Spinal cord (tissue), 10 donors: ENCODE measurements around the gene MIPOL1. TPM values are rescaled to one million over a fixed set of nuclear protein-coding genes. Genes with fewer than 3 reads are reported as not detected.
"Not testable (repeated sequence)": the region's sequence is repeated elsewhere in the genome, so short reads cannot be mapped to it uniquely, and the experiment has no call there.

Experiments used
- DNase-seq, 6 donors: peaks; one replicate each; pipeline versions ENCODE4 v3.0.0 to v3.0.0-alpha.2; 2013 to 2015; ENCODE audit warnings: low spot score in 6 of 6, low read depth in 4 of 6
- H3K27ac ChIP-seq: one replicate; pipeline ENCODE4 v1.5.1; 2013; ENCODE audit warnings: low read depth, low read length, control low read depth
- H3K27me3 ChIP-seq: one replicate; pipeline ENCODE4 v1.6.1; 2013; ENCODE audit warnings: low read length; ENCODE audit not compliant: control insufficient read depth, insufficient read depth
- H3K36me3 ChIP-seq: one replicate; pipeline ENCODE4 v1.6.1; 2013; ENCODE audit warnings: low read length; ENCODE audit not compliant: control insufficient read depth, insufficient read depth
- H3K4me1 ChIP-seq: one replicate; pipeline ENCODE4 v1.6.1; 2013; ENCODE audit warnings: low read length; ENCODE audit not compliant: control insufficient read depth, insufficient read depth
- H3K4me3 ChIP-seq: one replicate; pipeline ENCODE4 v1.5.1; 2013; ENCODE audit warnings: low read depth, low read length, control low read depth
- H3K9me3 ChIP-seq: one replicate; pipeline ENCODE4 v1.6.1; 2013; ENCODE audit warnings: low read length; ENCODE audit not compliant: control insufficient read depth, insufficient read depth
- WGBS: methylation state at CpG from one replicate; pipeline ENCODE4 v1.1.5; 2013; ENCODE audit warnings: missing lambda C conversion rate; ENCODE audit not compliant: insufficient coverage; 5-methylcytosine and 5-hydroxymethylcytosine counted together
- polyA plus RNA-seq, 2 donors: library from polyadenylated mRNA; unstranded; fragments of 120-200 nt; gene quantifications; one replicate each; pipeline ENCODE4 v1.2.1, GENCODE V29; 2013; ENCODE audit not compliant: insufficient read length in 2 of 2
- total RNA-seq, 2 donors: library from RNA; depleted of rRNA in 1 of 2; stranded (reverse); fragments of 120-200 nt in 1 of 2; fragments of >200 nt in 1 of 2; gene quantifications; one replicate each; pipeline versions ENCODE4 v1.2.3 to v1.2.4, GENCODE V29; 2013 to 2014
- donor health status: healthy.

MIPOL1 gene
- total and polyA plus RNA-seq, 4 donors, result 3.9 to 19.6 (median 11.0) TPM

DNA sequence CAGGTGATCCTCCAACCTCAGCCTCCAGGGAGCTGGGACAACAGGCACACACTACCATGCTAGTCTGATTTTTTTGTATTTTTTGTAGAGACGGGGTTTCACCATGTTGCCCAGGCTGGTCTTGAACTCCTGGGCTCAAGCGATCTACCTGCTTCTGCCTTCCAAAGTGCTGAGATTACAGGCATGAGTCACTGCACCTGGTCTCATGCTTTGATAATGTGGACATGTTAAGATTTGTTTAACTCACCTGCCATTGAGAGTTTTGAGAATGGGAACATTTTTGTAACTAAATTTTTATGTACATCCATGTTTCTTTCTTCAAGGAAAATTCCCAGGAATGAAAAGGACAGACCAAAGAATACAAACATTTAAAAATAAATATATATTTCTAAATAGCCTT is 121.2 kb downstream of the MIPOL1 start:
- no peaks in the 10 kb centered on the region for H3K27me3 ChIP-seq
- H3K9me3 ChIP-seq, result no peaks in the 10 kb centered on the region
- no peaks in the 10 kb centered on the region for H3K4me1 ChIP-seq
- H3K27ac ChIP-seq, result no peak overlapping the region
- no peaks in the 10 kb centered on the region for H3K36me3 ChIP-seq
- WGBS, result 100% methylated on average over 2 of the region's 2 CpGs
- no peak for DNase-seq
- H3K4me3 ChIP-seq, result no peak overlapping the region

DNA sequence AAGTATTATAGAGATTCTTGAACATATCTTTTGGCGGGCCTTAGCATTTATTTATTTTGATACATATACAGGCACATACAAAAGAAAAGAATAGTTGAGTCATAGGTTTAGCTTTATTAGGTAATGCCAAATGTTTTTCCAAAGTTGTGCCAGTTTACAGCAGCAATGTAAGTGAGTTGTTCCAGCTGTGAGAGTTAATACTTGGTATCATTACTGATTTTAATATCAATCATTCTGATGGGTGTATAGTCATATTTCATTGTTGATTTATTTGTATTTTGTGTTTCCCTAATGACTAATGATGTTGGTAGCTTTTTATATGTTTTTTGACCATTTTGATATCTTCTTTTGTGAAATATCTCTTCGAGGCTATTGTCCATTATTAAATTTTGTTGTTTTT is 122.4 kb downstream of the MIPOL1 start:
- no peaks in the 10 kb centered on the region for H3K36me3 ChIP-seq
- no peak overlapping the region for H3K27ac ChIP-seq

DNA sequence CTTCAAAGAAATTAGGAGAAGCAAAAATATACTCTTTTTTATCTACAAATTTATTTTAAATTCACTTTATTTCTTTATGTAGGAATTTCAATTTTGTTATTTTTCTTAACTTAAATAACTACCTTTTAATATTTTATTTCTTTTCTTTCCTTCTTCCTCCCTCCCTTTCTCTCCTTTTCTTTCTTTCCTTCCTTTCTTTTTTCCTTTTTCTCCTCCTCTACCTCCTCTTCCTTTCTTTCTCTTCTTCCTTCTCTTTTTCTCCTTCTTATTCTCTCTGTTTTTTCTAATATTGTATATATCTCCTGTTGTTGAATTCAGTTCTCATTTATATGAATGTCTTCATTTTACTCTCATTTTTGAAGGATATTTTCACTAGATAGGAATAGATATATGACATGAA is 127.6 kb downstream of the MIPOL1 start:
- H3K4me3 ChIP-seq, result no peak overlapping the region
- no peaks in the 10 kb centered on the region for H3K27me3 ChIP-seq
- H3K36me3 ChIP-seq, result no peaks in the 10 kb centered on the region
- no peaks in the 10 kb centered on the region for H3K9me3 ChIP-seq
- H3K27ac ChIP-seq, result no peak overlapping the region
- H3K4me1 ChIP-seq, result no peaks in the 10 kb centered on the region
- no peak for DNase-seq

More for the DNA sequence above, 122.4 kb downstream of the MIPOL1 start:
- no CpG with 5 or more reads among the region's 2 CpGs for WGBS
- Histone ChIP-seq H3K4me3 (no peak overlapping the region), H3K9me3 (no peaks in the 10 kb centered on the region), H3K4me1 (no peaks in the 10 kb centered on the region), H3K27me3 (no peaks in the 10 kb centered on the region)
- no peak for DNase-seq

DNA sequence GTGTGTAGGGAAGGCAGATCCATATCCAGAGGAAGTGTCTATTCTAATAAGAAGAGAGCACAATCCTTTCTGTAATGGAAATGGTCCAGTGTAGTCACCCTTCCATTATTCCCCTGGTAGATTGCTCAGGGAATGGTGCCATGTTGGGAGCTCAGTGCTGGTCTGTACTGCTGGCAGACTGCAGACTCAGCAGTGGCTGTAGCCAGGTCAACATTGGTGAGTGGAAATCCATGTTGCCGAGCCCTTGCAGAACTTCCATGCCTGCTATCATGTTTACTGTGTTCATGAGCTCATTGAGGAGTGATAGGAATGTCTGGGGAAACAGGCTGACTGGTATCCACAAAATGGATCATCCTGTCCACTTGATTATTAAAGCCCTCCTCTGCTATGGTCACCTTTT is 128.7 kb downstream of the MIPOL1 start:
- Histone ChIP-seq H3K4me3 (no peak overlapping the region), H3K36me3 (no peaks in the 10 kb centered on the region), H3K27ac (no peak overlapping the region), H3K4me1 (no peaks in the 10 kb centered on the region), H3K27me3 (no peaks in the 10 kb centered on the region), H3K9me3 (peaks cover 1% of the 10 kb centered on the region)
- 100% methylated on average over 1 of the region's 1 CpG for WGBS
- DNase-seq, result no peak

DNA sequence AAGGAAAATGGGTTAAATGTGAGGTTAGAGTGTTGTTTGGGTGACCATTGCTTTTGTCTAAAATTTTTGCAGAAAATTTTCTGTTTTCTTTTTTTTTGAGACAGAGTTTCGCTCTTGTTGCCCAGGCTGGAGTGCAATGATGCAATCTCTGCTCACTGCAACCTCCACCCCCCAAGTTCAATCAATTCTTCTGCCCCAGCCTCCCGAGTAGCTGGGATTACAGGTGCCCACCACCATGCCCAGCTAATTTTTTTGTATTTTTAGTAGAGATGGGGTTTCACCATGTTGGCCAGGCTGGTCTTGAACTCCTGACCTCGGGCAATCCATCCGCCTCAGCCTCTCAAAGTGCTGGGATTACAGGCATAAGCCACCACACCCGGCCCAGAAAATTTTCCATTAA is 130.2 kb downstream of the MIPOL1 start:
- H3K4me1 ChIP-seq, H3K4me3 ChIP-seq, H3K27ac ChIP-seq, DNase-seq, H3K27me3 ChIP-seq, H3K9me3 ChIP-seq, H3K36me3 ChIP-seq: not testable (repeated sequence)
- no CpG with 5 or more reads among the region's 5 CpGs for WGBS

DNA sequence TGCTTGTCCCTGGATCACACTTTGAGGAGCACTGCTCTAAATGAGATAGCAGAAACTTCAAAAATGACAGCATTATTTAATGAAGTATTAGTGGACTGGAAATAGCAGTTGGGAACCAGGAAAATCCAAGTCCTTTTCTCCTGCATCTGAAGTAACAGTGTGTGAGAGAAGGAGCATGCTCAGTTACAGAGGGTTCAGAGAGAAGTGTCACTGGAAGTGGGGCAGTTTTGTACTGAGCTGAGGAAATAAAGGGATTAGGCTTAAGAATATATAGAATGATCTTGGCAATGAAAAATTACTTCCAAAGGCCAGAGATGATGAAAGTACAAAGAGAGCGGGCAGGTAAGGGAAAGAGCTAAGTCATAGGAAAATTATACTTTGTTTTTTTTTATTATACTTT is 130.9 kb downstream of the MIPOL1 start:
- Histone ChIP-seq H3K27ac (no peak overlapping the region), H3K9me3 (peaks cover 1% of the 10 kb centered on the region), H3K4me1 (no peaks in the 10 kb centered on the region), H3K36me3 (no peaks in the 10 kb centered on the region), H3K4me3 (no peak overlapping the region), H3K27me3 (no peaks in the 10 kb centered on the region)
- WGBS, result no CpG with 5 or more reads among the region's 1 CpG
- DNase-seq, result no peak

GRCh38 chr14:37329189-37330001 is 131.7 kb downstream of the MIPOL1 start:
- H3K27me3 ChIP-seq, result no peaks in the 10 kb centered on the region
- H3K4me3 ChIP-seq, result no peak overlapping the region
- H3K36me3 ChIP-seq, result no peaks in the 10 kb centered on the region
- H3K9me3 ChIP-seq, result peaks cover 1% of the 10 kb centered on the region
- no peak for DNase-seq
- no peaks in the 10 kb centered on the region for H3K4me1 ChIP-seq
- WGBS, result no CpG with 5 or more reads among the region's 2 CpGs
- H3K27ac ChIP-seq, result no peak overlapping the region

DNA sequence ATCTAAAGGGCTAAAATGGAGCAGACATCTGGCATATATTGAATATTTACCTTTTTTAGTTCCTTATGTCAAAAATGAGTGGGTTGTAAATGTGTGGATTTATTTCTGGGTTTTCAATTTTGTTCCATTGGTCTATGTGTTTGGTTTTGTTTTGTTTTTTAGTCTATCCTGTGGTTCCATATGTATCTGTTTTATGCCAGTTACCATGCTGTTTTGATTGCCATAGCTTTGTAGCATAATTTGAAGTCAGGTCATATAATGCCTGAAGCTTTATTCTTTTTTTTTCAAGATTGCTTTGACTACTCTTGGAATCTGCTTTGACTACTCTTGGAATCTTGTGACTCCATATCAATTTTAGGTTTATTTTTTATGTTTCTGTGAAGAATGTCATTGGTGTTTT is 133.2 kb downstream of the MIPOL1 start:
- Histone ChIP-seq H3K9me3 (peaks cover 1% of the 10 kb centered on the region), H3K4me1 (no peaks in the 10 kb centered on the region), H3K27ac (no peak overlapping the region), H3K4me3 (no peak overlapping the region), H3K27me3 (no peaks in the 10 kb centered on the region), H3K36me3 (no peaks in the 10 kb centered on the region)
- DNase-seq, result no peak

- no peak overlapping the region for H3K4me3 ChIP-seq
- no peaks in the 10 kb centered on the region for H3K36me3 ChIP-seq
- WGBS, result 90% methylated on average over 2 of the region's 4 CpGs
- H3K4me1 ChIP-seq, result no peaks in the 10 kb centered on the region
- no peaks in the 10 kb centered on the region for H3K9me3 ChIP-seq
- no peaks in the 10 kb centered on the region for H3K27me3 ChIP-seq
- H3K27ac ChIP-seq, result no peak overlapping the region
- DNase-seq, result no peak
Observed at GRCh38 chr14:37340353-37340752, 142.6 kb downstream of the MIPOL1 start.

GRCh38 chr14:37343307-37344094 is 145.8 kb downstream of the MIPOL1 start:
- Histone ChIP-seq H3K27ac (no peak overlapping the region), H3K9me3 (peaks cover 1% of the 10 kb centered on the region), H3K36me3 (no peaks in the 10 kb centered on the region), H3K4me3 (no peak overlapping the region), H3K4me1 (no peaks in the 10 kb centered on the region), H3K27me3 (no peaks in the 10 kb centered on the region)
- no peak for DNase-seq
- WGBS, result no CpG with 5 or more reads among the region's 3 CpGs
